Peyer's patch (tissue), 4 donors: ENCODE measurements around the gene SLC66A3.

Experiments used
- POLR2A ChIP-seq, 2 donors: fragments of 450-650 bp; IDR thresholded peaks; one replicate each; pipeline ENCODE4 v1.5.1; 2017; ENCODE audit warnings: antibody characterized with exemption in 2 of 2, mild to moderate bottlenecking in 2 of 2, moderate library complexity in 2 of 2
- TF ChIP-seq, protein P1 (sequence below), 6 experiments: fragments of 450-650 bp in 4 of 6; fragments of 200-600 bp in 2 of 6; sonication (generic) in 1 of 6; IDR thresholded peaks; one replicate each; pipeline ENCODE4 v1.5.1; 2017 to 2019; ENCODE audit warnings: antibody characterized with exemption in 6 of 6, mild to moderate bottlenecking in 3 of 6, moderate library complexity in 1 of 6

- TF ChIP-seq, protein P1, sequence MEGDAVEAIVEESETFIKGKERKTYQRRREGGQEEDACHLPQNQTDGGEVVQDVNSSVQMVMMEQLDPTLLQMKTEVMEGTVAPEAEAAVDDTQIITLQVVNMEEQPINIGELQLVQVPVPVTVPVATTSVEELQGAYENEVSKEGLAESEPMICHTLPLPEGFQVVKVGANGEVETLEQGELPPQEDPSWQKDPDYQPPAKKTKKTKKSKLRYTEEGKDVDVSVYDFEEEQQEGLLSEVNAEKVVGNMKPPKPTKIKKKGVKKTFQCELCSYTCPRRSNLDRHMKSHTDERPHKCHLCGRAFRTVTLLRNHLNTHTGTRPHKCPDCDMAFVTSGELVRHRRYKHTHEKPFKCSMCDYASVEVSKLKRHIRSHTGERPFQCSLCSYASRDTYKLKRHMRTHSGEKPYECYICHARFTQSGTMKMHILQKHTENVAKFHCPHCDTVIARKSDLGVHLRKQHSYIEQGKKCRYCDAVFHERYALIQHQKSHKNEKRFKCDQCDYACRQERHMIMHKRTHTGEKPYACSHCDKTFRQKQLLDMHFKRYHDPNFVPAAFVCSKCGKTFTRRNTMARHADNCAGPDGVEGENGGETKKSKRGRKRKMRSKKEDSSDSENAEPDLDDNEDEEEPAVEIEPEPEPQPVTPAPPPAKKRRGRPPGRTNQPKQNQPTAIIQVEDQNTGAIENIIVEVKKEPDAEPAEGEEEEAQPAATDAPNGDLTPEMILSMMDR (IDR thresholded peaks at IDR 0.05): no peak
- TF ChIP-seq POLR2A (IDR thresholded peaks at IDR 0.05): no peak
These were observed 5.0 kb downstream of the SLC66A3 start for GRCh38 chr2:11160256-11160655.
